GM21515 (cell line): ENCODE data around the gene PLEKHD1.

Experiments used
- ATAC-seq: cut with Tn5 transposase; IDR thresholded peaks from one replicate; pipeline ENCODE4 v1.9.1; 2021; ENCODE audit not compliant: unreplicated experiment

PLEKHD1 gene

DNA sequence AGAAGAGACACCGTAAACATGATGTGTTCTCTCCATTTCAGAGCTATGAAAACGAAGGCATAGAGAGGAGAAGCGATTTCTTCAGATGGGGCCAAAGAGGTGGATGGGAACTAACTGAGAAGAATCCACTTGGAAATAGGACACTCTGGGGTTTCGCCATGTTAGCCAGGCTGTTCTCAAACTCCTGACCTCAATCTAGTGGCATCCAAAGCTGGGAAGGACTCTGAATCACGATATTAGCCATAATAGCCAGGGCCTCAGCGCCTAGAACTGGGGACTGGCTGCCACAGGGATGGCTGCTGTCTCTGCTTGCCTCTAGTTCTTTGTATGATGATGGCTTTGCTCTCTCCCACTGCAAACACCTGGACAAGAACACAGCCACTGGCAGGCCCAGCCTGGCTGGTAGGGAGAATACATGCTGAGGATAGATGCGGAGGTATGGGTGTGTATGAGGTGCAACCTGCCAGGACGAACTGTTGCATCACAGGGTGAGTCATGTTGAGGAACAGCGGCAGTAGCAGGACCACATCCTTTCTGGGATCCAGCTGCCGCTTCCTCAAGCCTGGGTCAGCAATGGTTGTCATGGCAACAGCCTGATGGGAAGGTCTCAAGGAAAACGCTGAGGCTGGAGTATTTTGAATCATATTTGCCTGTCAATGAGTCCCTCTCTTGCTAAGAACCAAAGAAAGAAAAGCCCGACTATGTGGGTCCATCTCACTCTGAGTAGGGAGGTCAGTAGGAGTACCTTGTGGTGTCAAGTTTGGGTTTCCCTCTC is 59.0 kb downstream of the PLEKHD1 start:
- no peak for ATAC-seq

DNA sequence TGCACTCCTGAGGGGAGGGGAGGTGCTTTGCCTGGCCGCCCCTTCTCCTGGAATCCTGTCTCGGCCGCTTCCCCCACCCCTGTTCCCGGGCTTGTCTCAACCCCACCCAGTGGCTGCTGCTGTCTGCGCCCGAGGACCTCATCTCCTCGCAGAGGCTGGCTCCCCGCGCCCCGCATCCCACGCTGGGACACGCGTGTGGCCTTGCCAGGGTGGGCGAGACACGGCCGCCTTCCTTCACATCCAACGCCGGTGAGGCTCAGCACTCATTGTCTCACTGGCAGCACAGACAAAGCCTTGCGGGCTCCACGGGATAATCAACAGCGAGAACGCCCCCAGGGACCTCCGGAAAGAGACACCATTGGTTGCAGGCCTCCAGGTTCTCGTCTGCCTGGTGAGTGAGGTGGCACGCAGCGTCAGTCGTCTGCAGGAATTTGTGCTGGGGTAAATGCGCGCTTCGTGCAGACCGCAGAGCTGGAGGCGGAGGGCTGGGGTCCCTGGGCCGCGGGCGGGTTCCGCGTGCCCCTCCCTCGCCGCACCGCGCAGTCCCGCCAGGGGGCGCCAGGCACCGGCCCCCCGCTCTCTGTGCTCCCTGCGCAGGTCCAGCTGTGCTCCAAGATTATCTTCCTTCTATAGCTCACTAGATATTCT is 63.3 kb downstream of the PLEKHD1 start:
- no peak for ATAC-seq

DNA sequence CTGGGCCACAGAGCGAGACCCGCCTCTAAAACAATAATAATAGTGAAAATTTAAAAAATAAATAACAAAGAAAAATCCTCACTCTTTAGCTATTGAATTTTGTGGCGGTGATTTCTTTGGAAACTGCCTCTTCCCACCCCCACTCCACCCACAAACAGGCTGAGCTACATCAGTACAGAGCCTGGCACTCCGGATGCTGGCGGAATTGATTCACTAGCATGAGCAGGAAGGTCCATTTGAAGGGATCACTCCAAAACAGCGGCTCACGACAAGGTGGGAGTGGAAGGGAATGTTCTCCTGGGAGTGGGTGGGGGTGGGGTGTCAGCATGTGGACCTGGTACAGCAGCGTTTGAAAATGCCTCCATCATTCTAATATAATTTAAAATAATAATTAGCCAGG is 64.0 kb downstream of the PLEKHD1 start:
- ATAC-seq: no peak

DNA sequence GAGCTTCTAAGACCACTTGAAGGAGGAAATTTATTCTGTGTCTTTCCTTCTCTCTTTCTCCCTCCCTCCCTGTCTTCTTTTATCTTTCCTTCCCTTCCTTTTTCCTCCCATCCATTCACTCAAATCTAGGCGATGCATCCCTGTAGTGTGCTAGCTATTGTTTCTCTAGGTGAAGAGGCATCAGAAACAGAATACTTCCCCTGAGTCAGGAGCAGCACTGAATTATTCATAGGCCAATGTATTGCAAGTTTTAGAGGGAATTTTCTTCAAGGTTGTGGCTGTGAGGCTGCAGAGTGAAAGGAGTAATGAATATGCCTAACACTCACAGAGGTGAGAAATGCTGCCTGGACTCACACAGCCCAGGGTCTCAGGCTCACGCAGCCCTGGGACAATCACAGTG is 67.0 kb downstream of the PLEKHD1 start:
- ATAC-seq: no peak

DNA sequence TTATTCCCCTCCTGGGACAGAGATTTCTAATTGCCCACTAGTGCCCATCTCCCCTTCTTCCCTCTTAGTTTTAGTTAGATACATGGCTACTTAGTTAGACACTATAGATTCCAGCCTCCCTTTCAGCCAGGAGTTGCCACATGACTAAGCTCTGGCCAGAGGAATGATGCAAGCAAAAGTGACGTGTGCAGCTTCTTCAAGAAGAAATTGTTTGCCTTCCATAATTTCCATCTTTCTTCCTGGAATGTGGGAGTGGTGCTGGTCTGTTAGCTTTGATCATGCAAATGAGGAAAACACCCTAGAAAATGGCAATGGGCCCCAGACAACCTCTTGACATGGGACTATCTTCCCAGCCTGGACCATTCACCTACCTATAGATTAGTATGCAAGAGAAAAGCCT is 68.7 kb downstream of the PLEKHD1 start:
- no peak for ATAC-seq

DNA sequence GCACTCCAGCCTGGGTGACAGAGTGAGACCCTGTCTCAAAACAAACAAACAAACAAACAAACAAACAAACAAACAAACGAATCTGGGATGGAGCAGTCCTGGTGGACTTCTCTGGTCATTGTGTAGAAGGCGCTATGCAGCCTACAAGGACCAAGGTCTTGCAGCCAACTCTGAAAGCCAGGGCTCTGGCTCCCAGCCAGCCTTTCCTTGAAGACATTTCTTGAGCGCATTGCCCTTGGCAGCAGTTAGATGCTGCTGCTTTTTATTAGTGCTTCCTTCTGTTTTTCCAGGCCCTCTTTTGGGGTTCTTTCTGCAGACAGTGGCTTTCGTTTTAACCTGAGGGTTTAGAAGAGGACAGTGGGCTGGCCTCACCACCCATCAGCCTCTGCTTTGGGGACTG is 70.0 kb downstream of the PLEKHD1 start:
- no peak for ATAC-seq

DNA sequence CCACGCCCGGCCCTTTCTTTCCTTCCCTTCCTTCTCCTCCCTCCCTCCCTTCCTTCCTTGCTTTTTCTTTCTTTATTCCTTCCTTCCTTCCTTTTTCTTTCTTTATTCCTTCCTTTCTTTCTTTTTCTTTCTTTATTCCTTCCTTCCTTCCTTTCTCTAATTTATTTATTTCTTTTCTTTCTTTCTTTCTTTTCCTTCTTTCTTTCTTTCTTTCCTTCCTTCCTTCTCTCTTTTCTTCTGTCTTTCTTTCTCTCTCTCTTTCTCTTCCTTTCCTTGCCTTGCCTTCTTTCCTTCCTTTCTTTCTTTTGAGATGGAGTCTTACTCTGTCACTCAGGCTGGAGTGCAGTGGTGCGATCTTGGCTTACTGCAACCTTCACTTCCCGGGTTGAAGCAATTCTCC is 74.2 kb downstream of the PLEKHD1 start:
- no peak for ATAC-seq

DNA sequence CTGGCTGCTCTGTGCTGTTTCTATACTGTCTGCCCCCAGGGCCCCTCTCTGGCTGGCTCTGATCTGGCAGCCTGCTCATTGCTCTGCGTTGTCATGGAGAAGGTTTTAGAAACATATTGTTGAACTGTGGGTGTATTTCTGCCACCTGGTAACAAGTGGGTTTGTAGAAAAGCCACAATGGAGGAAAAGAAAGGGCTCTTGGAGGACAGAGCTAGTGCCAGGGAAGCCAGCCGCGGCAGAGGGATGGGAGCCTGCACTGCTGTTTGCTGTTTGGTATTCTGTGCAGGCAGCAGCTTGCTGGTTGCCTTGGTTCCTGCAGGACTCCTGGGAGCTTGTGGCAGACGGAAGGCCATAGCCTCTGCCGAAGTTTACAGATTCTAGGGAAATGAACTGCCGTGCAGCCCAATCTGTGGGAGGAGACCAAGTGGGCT is 75.1 kb downstream of the PLEKHD1 start:
- ATAC-seq: no peak

DNA sequence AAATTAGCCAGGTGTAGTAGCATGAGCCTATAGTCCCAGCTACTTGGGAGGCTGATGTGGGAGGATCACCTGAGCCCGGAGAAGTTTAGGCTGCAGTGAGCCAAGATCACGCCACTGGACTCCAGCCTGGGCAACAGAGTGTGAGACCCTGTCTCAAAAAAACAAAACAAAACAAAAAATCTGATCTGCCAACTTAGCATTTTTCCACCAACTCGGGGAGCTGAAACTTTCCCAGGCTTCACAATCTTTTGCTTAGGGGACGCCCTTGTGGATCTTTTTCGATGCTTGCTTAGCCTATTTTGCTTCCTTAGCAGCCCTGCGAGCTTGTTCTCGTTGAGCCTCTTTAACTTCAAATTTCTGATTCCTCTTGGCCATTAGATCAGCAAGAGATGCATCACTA is 76.3 kb downstream of the PLEKHD1 start:
- ATAC-seq: no peak

DNA sequence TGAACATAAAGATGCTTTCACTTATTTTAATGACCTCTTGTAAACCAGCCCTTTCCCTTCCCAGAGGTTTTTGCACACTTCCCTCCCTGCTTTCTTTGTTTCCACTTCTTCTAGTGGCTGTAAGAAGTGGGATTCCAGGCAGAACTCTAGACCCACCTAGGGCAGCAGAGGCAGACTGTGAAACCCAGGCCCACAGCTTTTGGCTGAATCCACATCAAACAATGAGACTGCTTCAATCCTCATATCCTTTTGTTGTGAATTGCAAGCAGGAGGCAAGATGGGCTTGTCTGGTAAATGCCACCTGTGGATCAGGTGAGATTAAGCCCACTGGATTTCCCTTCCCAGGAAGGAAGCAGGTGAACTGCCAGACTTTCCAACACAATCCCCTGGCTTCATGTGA is 77.4 kb downstream of the PLEKHD1 start:
- ATAC-seq: no peak

DNA sequence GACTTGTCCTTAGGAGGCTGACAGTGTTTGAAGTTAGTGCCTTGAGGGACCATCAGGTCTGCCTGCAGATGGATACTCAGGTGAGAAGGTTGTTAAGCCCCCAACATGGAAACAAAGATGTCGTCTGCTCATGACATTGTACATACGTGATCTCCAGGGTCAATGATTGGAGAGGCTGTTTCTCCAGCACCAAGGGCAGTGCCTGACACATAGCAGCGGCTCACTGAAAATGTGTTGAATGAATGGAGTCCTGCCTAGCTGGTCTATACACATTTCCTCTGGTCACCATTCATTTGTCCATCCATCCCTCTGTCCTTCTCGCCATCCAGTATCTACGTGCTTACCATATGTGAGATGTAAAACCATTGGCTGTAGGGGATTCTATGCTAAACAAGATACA is 83.0 kb downstream of the PLEKHD1 start:
- no peak for ATAC-seq

DNA sequence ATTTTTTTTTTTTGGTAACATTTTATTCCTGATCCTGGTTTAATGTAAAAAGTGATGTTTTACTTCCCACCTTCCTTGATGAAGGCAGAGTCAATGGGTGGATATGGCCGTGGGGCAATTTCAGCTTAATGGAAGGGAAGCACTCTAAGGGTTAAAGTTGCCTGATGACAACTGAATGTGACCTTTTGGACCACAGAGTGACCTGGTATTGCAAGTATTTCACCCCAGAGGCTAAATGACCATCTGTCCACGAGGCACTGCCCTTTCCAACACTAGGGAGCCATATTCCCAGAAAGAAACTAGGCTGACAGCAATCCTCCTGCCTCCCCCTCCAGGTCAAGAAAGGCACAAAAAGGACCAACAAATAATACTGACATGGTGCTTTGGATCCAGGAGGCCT is 85.3 kb downstream of the PLEKHD1 start:
- ATAC-seq: no peak

DNA sequence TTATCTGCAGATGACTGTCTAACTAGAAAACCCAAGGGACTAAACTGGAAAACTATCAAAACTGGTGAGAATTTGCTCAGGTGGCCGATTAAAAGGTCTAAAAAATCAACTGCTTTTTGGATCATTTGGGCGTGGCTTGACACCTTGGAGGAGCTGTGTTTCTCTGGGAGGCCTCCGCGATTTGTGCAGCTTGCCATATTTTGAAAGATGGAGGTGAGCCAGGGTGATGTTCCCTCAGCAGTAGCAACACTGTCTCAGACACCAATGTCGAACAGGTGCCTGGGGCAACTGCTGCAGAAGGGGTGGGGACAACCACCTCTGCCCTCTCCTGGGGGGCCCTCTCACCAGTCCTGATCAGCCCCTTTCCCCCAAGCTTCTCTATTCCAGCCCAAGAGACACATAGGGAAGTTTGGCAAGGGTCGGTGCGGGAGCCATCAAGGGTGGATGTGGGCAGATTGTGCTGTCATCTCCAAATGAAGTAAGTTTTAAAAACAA is 86.4 kb downstream of the PLEKHD1 start:
- no peak for ATAC-seq

DNA sequence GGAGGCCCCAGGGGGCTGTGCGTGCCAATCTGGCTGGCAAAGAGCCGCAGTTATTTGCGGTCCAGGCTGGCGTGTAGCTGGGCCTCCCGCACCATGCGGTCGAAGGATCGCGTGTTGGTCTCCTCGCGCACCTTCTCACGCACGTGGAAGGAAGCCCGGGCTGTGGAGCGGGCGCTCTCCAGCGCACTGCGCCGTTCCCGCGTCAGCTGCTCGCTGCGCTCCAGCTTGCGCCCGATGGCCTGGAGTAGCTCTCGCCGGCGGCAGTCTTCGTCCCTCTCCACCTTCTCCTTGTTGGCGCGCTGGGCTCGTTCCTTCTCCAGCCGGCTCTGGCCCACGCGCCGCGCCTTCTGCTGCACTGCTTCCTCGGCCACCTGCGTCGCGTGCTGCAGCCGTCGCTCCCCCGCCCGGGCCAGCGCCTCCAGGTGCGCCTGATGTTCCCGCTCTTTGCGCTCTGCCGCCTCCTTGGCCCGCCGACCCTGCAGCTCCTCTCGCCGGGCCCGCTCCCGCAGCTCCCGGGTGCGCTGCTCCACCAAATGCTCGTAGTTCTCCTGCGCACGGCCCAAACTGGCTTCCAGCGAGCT is 87.0 kb downstream of the PLEKHD1 start:
- no peak for ATAC-seq

DNA sequence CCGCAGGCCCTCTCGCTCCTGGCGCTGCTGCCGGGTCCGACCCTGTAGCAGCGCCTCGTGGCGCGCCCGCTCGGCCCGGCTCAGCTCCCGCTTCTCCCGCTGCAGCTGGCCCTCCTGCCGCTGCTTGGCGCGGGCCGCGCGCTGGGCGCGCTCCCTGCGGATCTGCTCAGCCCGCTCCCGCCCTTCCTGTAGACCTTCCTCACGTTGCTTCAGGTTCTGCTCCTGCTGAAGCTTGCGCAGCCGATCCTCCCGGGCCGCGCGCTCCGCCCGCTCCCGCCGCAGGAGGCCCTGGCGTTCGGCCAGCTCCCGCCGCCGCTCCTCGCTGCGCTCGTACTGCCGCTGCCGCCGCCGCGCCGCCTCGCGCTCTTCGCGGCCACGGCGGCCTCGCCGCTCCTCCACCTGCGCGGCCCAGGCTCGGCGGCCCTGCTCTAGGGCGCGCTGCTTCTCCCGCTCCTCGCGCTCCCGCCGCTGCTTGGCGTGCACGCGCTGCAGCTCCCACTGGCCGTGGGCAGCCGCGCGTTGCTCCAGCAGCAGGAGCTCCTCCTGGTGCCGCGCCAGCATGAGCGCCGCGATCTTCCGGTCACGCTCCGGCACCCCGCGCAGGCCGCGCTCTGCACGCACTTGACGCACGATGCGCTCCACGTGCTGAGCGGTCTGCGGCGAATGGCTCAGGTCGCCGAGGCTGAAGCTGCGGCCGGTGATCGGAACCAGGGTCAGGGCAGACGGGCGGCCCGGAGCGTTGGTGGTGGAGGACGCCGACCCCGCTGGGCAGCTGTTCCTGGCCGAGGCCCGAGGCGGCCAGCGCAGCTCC is 87.7 kb downstream of the PLEKHD1 start:
- no peak for ATAC-seq

DNA sequence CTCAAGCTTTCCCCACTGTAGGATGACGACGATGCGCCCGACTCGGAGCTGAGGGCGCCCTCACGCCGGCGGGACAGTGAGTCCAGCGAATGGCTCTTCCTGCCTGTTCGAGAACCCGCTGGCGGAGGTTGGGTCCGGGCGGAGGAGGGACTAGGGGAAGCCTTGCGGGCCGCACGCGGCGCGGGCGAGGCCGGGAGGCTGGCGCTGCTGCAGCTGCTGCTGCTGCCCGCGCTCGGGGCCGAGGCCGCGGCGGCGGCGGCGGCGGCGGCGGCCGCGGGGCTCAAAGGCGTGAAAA is 88.3 kb downstream of the PLEKHD1 start:
- ATAC-seq: no peak

DNA sequence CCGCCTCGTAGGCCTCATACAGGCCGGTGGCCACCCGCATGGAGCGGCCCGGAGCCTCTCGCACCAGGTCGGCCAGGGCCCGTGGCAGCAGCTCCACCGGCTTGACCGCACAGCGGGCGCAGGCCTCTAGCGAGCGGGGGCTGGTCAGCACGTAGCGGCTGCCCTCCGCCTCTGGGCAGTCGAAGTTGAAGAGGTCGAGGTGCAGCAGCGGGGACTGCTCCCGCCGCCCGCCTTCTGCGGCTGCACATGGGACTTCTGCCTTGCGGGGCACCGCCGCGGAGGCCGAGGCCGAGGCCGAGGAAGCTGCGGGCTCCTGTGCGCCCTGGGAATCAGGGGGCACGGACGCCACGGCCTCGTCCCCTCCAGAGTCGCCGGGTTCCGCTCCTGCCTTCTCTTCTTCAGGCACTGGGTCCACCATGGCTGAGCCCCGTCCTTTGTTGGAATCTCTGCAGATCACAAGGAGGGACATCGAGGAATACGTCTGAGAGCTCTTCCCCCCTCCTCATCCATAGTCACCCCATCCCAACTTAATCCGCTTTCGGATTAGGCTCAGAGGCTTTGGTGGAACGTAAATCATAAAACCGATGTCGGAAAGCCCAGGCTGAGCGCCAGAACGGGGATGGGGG is 88.8 kb downstream of the PLEKHD1 start:
- no peak for ATAC-seq

DNA sequence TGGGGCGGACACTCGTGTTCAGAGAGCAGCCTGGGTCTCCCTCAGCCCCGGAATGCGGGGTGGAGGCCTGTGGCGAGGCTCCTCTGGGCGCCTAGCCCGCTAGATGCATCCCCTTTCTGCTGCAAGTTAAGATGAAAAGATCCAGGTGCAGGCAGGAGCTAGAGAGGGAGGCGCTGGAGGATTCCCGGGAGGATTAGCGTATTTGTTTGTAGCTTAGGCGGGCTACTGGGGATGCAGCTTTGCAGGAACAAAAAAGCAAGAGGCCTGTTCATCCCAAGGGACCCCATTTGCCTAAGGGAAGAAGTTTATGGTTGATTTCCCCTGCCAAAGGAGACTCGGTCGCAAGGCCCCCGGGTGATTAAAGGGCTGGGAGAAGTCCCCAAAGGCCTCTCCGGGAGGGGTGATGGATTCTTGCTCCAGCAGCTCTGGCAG is 89.3 kb downstream of the PLEKHD1 start:
- no peak for ATAC-seq

DNA sequence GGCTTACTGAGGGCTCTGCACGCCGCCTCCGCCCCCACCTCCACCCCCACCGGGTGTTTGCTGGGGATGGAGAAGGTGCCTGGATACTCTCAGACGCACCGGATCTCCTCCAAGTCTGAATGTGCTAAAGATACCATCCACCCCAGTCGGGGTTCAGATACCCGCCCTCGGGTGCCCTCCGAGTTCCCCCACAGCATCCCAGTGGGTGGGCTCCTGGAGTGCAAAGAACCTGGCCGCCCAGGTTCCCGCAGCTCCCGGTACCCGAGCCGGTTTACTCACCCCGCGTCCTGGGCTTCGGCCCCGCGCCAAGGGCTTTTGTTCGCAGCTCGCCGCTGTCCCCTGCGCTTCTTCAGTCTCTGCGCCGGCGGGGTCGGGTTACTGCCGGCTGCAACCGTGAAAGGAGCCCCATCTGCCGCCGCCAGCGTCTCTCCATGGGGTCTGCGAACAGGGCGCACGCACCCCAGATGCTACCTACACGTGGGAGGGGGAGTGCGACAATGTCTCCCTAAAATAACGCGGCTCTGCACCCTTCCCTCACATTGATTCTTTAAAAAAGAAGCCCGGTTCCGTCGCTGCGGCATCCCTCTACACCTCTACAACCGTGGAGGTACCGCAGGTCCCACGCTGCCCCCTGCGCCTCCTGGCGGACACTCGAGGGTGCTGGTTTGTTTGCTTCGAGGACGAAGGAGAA is 89.9 kb downstream of the PLEKHD1 start, which contains the start of gene CCDC177:
TSS of gene CCDC177 (minus strand) at position 609 of the 691 bp plus-strand sequence. CDS start 1,249 bp downstream, outside the sequence.
- no peak for ATAC-seq

DNA sequence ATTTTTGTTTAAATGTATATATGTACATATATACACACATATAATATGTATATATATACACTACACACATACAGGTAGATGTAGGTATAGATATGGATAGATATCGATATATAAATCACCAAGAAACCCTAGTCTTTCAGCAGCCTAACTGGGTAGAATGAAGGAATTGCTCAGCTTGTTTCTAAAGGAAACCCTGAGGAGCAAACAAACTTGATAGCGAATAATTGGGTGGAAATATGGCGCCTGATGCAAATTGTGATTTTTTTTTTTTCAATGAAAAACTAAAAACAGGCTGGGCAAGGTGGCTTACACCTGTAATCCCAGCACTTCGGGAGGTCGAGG is 90.4 kb downstream of the PLEKHD1 start:
- no peak for ATAC-seq
